HepG2 (cell line): Measurements from ENCODE around the gene GCLM. TPM values are rescaled to one million over a fixed set of nuclear protein-coding genes. Genes with fewer than 3 reads are reported as not detected.
A peak's percentile ranks its signal among the peaks of the same experiment; 100 is the strongest.

Experiments
- BCL6 ChIP-seq: IDR thresholded peaks from 2 replicates; pipeline ENCODE4 v1.6.1; 2016; ENCODE audit warnings: missing genetic modification reagents, missing compliant biosample characterization
- CREB1 ChIP-seq, 2 experiments: fragments of 450-650 bp in 1 of 2; IDR thresholded peaks; 2 replicates each; pipeline ENCODE4 v1.6.1; 2016 to 2017; ENCODE audit warnings: control low read depth in 1 of 2, mild to moderate bottlenecking in 1 of 2, missing compliant biosample characterization in 1 of 2, missing genetic modification characterization in 1 of 2
- ETS1 ChIP-seq: sonication (generic); formaldehyde crosslinking; IDR thresholded peaks from 2 replicates; pipeline ENCODE4 v1.4.0; 2020; ENCODE audit warnings: missing genetic modification reagents
- KDM4B ChIP-seq: sonication (generic); formaldehyde crosslinking; IDR thresholded peaks from 2 replicates; pipeline ENCODE4 v1.4.0; 2020; ENCODE audit warnings: missing genetic modification reagents
- PBX3 ChIP-seq: sonication (generic); formaldehyde crosslinking; IDR thresholded peaks from 2 replicates; pipeline ENCODE4 v1.8.1; 2023; ENCODE audit warnings: missing genetic modification reagents, inconsistent platforms, borderline replicate concordance
- POLR2G ChIP-seq: fragments of 200-400 bp; formaldehyde crosslinking; IDR thresholded peaks from 2 replicates; pipeline ENCODE4 v1.6.1; 2018; ENCODE audit warnings: mild to moderate bottlenecking, low read depth, low read length, moderate library complexity
- RCOR2 ChIP-seq: IDR thresholded peaks from 2 replicates; pipeline ENCODE4 v1.6.1; 2016; ENCODE audit warnings: missing biosample characterization, missing genetic modification reagents
- WIZ ChIP-seq: sonication (generic); formaldehyde crosslinking; IDR thresholded peaks from 2 replicates; pipeline ENCODE4 v1.5.1; 2020; ENCODE audit warnings: mild to moderate bottlenecking, missing genetic modification reagents
- ZNF12 ChIP-seq: sonication (generic); formaldehyde crosslinking; IDR thresholded peaks from 2 replicates; pipeline ENCODE4 v1.5.0; 2020; ENCODE audit warnings: missing genetic modification reagents
- ZNF407 ChIP-seq: sonication (generic); formaldehyde crosslinking; IDR thresholded peaks from one replicate; pipeline ENCODE4 v1.5.1; 2020; ENCODE audit warnings: mild to moderate bottlenecking, missing genetic modification reagents; ENCODE audit errors: not compliant biosample characterization
- ZNF589 ChIP-seq: sonication (generic); formaldehyde crosslinking; conservative IDR thresholded peaks from 2 replicates; pipeline ENCODE4 v1.8.0; 2022; ENCODE audit warnings: mild to moderate bottlenecking, moderate library complexity, missing genetic modification reagents
- ZNF770 ChIP-seq: sonication (generic); formaldehyde crosslinking; IDR thresholded peaks from 2 replicates; pipeline ENCODE4 v1.5.0; 2020; ENCODE audit warnings: mild to moderate bottlenecking, missing genetic modification reagents
- polyA plus RNA-seq, 8 experiments: library from polyadenylated mRNA; depleted of rRNA in 3 of 8; stranded (reverse) in 7 of 8; unstranded in 1 of 8; fragments of >200 nt; fragmentation: Illumina TruSeq in 4 of 8; extraction: Trizol in 4 of 8; gene quantifications; 2 replicates each; pipeline versions ENCODE4 v1.2.1 to v1.2.3, GENCODE V29; 2011 to 2016; ENCODE audit warnings: low read depth in 4 of 8, missing spikeins in 1 of 8, mixed read lengths in 1 of 8; ENCODE audit not compliant: insufficient read depth in 1 of 8
- total RNA-seq, 5 experiments: library from RNA; depleted of rRNA; stranded (reverse); fragments of >200 nt; fragmentation: Illumina TruSeq; extraction: Trizol; gene quantifications; 2 replicates each; pipeline ENCODE4 v1.2.3, GENCODE V29; 2016; ENCODE audit warnings: low read depth in 1 of 5

Gene GCLM
- total and polyA plus RNA-seq, 2 of the 13 experiments (the other 11 are each of a cell fraction or from before 2014, with no cell fraction given), result 8.7 to 29.9 TPM

GRCh38 chr1:93846206-93846991 lies 62.8 kb downstream of the GCLM start (continued):
- TF ChIP-seq PBX3 (CRISPR knock-in tag) (0 out of 2 replicates have a peak, but pooled peaks have one; percentile 81), RCOR2 (CRISPR knock-in tag) (no peak), ZNF770 (peak; percentile 26; the same call in 1 of the 2 replicates), ZNF589 (CRISPR knock-in tag) (no peak), ZNF407 (no peak), POLR2G (peak; percentile 85), WIZ (CRISPR knock-in tag) (no peak; the same call in 1 of the 2 replicates), ETS1 (CRISPR knock-in tag) (0 out of 2 replicates have a peak, but pooled peaks have one; percentile 75), KDM4B (CRISPR knock-in tag) (peak; percentile 80), BCL6 (CRISPR knock-in tag) (no peak; the same call in 1 of the 2 replicates), CREB1 (IDR thresholded peaks at IDR 0.05) (no peak), CREB1 (CRISPR knock-in tag; IDR thresholded peaks at IDR 0.05) (no peak), ZNF12 (CRISPR knock-in tag) (no peak)
